ENCODE data around the gene ADRA2C.

The ADRA2C gene

DNA sequence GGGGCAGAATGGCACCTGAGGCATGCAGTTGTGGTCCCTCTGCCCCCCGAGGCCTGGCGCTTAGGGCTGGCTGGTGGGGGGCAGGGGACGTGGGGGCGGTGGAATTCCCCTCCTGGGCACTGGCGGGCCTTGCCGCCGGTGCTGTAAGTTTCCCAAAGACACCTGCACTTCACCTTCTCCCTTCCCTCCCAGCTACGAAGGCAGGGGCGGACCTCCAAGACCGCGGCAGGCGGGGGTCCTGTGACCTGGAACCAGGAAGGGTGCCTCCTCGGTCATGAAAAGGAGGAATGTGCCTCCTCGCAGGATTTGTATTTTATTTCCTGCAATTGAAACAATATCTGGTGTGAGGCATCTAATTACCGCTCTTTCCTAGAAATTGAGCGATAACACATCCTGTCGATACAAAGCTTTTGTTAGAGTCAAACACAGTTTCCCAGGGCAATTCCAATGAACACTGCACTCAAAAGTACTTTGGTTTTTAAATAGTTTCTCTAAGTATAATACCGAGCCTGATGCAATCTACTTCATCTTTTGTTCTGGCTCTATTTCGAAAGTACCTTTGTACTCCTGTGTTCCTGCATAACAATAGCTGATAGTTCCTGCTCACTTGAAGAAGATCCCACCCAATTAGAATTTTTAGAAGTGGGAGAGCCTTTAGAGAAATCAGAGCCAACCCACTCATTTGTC, 12.3 kb upstream of the ADRA2C start:
- no peak for DNase-seq (ENCODE audit: low read depth)
- TF ChIP-seq, protein P1, sequence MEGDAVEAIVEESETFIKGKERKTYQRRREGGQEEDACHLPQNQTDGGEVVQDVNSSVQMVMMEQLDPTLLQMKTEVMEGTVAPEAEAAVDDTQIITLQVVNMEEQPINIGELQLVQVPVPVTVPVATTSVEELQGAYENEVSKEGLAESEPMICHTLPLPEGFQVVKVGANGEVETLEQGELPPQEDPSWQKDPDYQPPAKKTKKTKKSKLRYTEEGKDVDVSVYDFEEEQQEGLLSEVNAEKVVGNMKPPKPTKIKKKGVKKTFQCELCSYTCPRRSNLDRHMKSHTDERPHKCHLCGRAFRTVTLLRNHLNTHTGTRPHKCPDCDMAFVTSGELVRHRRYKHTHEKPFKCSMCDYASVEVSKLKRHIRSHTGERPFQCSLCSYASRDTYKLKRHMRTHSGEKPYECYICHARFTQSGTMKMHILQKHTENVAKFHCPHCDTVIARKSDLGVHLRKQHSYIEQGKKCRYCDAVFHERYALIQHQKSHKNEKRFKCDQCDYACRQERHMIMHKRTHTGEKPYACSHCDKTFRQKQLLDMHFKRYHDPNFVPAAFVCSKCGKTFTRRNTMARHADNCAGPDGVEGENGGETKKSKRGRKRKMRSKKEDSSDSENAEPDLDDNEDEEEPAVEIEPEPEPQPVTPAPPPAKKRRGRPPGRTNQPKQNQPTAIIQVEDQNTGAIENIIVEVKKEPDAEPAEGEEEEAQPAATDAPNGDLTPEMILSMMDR (IDR thresholded peaks at IDR 0.05; ENCODE audit: control insufficient read depth, insufficient read depth, low read depth, low read length, missing control alignments), result no peak

DNA sequence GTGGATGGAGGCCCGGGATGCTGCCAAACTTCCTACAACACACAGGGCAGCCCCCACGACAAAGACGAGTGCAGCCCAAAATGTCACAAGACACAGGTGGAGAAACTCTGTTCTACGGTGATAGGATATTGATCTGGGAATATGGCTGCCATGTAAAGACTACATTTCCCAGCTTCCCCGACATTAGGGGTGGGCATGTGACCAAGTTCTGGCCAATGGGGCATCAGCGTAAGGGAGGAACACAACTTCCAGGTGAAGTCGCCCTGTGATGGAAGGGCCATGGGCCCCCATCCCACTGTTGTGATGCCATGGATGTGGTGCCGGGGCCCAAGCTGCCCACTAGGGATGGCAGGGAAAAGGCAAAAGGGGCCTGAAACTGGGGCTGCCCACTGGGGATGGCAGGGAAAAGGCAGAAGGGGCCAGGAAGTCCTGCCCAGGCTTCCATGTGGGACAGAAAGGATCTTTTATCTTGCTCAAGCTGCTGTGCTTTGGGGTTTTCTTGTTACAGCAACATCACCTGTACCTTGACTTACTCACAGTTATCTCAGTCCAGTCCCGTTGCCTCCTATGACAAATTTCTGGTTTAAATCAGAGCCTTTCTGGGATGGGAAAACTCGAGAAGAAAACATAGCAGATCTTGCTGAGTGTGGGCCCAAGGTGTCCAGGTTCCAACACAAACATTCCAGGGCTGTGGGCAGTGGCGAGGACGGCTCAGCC, 9.7 kb upstream of the ADRA2C start:
- DNase-seq (ENCODE audit: low read depth), result no peak
- TF ChIP-seq, protein P1 (IDR thresholded peaks at IDR 0.05; ENCODE audit: control insufficient read depth, insufficient read depth, low read depth, low read length, missing control alignments), result no peak
- no peak overlapping the region for H3K4me3 ChIP-seq (ENCODE audit: control insufficient read depth, low read depth, low read length)

More for the DNA sequence above, 12.3 kb upstream of the ADRA2C start:
- no peak overlapping the region for H3K4me3 ChIP-seq (ENCODE audit: control insufficient read depth, low read depth, low read length)

DNA sequence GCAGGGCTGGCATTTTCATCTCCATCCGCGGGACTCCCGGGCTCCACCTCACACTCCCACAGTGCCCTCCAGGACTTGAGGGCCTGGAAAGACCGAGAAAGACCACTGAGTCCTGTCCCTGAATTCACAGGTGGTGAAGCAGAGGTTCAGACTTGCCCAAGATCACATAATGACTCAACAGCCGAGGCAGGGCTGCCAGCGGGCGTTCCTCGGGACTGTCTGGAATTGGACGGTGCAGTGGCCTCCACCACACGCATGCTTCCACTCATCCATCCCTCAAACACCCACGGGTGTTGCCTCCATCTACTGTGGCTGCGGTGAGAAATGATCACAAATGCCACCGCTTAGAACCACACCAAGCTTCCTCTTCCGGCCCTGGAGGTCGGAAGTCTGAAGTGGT, 6.9 kb upstream of the ADRA2C start:
- no peak for DNase-seq (ENCODE audit: low read depth)
- TF ChIP-seq, protein P1 (IDR thresholded peaks at IDR 0.05; ENCODE audit: control insufficient read depth, insufficient read depth, low read depth, low read length, missing control alignments), result no peak
- no peak overlapping the region for H3K4me3 ChIP-seq (ENCODE audit: control insufficient read depth, low read depth, low read length)

DNA sequence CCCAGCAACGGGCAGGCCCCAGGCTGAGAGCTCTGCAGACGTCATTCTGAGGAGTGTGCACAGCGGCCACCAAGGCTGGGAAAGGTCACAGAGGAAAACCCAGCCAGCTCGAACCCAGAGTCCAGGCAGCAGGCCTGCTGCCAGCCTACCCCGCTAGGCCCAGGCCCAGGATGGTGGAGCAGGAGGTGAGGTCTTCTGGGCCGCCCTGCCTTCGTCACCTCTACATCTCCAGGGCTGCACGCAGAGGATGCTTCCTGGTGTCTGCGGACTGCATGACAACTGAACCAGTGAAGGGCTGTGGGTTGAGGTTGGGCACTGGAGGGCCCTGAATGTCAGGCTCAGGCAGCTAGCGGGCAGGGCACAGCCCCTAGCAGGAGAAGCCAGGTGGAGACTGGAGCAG, 5.8 kb upstream of the ADRA2C start:
- TF ChIP-seq, protein P1 (IDR thresholded peaks at IDR 0.05; ENCODE audit: control insufficient read depth, insufficient read depth, low read depth, low read length, missing control alignments), result no peak
- H3K4me3 ChIP-seq (ENCODE audit: control insufficient read depth, low read depth, low read length), result no peak overlapping the region
- no peak for DNase-seq (ENCODE audit: low read depth)

DNA sequence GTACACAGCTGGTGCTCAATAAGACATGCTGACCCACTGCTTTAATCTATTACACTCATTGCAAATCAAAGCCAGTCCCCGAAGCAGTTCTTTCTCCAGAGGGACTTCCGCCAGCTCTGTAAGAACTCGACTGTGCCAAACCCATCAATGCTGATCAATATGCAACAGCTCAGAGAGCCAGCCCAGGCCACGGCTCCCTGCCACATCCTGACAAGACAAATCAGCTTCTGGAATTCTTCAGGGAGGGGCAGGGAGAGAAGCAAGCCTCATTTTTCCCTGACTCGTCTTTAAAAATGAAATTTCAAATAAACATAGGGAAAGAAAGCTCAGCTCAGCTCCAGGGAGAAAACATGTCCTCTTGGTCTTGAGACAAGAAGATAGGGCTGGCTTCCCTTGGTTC, 5.3 kb upstream of the ADRA2C start:
- no peak for DNase-seq (ENCODE audit: low read depth)
- TF ChIP-seq, protein P1 (IDR thresholded peaks at IDR 0.05; ENCODE audit: control insufficient read depth, insufficient read depth, low read depth, low read length, missing control alignments), result no peak
- no peak overlapping the region for H3K4me3 ChIP-seq (ENCODE audit: control insufficient read depth, low read depth, low read length)

DNA sequence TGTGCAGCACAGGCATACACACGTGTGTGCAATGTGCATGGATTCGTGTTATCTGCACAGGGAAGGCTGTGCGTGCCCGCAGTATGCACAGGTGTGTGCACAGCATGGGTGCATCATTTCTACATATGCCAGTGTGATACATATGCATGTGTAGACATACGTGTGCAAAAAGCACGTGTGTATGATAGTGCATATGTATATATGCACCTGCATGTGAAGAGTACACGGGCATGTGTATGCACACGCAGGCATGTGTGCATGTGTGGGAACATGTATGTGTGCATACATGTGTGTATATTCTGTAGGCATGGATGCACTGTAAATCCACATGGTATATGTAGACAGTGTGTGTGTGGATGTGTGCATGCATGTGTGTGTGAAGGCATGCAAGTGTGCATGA, 3.9 kb upstream of the ADRA2C start:
- TF ChIP-seq, protein P1 (IDR thresholded peaks at IDR 0.05; ENCODE audit: control insufficient read depth, insufficient read depth, low read depth, low read length, missing control alignments), result no peak
- no peak overlapping the region for H3K4me3 ChIP-seq (ENCODE audit: control insufficient read depth, low read depth, low read length)
- DNase-seq (ENCODE audit: low read depth), result no peak
